ENCODE data around the gene ATRN. TPM values are rescaled to one million over a fixed set of nuclear protein-coding genes. Genes with fewer than 3 reads are reported as not detected.

The ATRN gene
- total RNA-seq, 1 experiment from 2014 or later = 20.7 TPM

- DNase-seq (ENCODE audit: low read depth) = no peak
Measured at GRCh38 chr20:3673221-3674070, 202.6 kb downstream of the ATRN start.

GRCh38 chr20:3674447-3674846, 203.6 kb downstream of the ATRN start:
- no peak for DNase-seq (ENCODE audit: low read depth)

- no peak for DNase-seq (ENCODE audit: low read depth)
Measured at GRCh38 chr20:3674995-3675900, 204.4 kb downstream of the ATRN start.

GRCh38 chr20:3677733-3678132, 206.9 kb downstream of the ATRN start:
- DNase-seq (ENCODE audit: low read depth) = no peak

GRCh38 chr20:3678198-3678597, 207.4 kb downstream of the ATRN start:
- no peak for DNase-seq (ENCODE audit: low read depth)

- DNase-seq (ENCODE audit: low read depth) = no peak
Measured at GRCh38 chr20:3678856-3679720, 208.3 kb downstream of the ATRN start.

- DNase-seq (ENCODE audit: low read depth) = peak; percentile 50
Measured at GRCh38 chr20:3679749-3680700, 209.2 kb downstream of the ATRN start.

- no peak for DNase-seq (ENCODE audit: low read depth)
Measured at GRCh38 chr20:3680701-3681351, 210.0 kb downstream of the ATRN start.

- no peak for DNase-seq (ENCODE audit: low read depth)
Measured at GRCh38 chr20:3681352-3681930, 210.6 kb downstream of the ATRN start.

GRCh38 chr20:3681931-3682781, 211.3 kb downstream of the ATRN start, which contains the start of gene ADAM33:
TSS of gene ADAM33 (minus strand) at chr20:3682010. CDS start at chr20:3682004, 6 bp downstream.
- no peak for DNase-seq (ENCODE audit: low read depth)

GRCh38 chr20:3685341-3685740, 214.5 kb downstream of the ATRN start:
- no peak for DNase-seq (ENCODE audit: low read depth)

- DNase-seq (ENCODE audit: low read depth) = no peak
Measured at GRCh38 chr20:3686421-3686820, 215.6 kb downstream of the ATRN start.

GRCh38 chr20:3686867-3687321, 216.1 kb downstream of the ATRN start:
- DNase-seq (ENCODE audit: low read depth) = peak; percentile 51

GRCh38 chr20:3687655-3688054, 216.8 kb downstream of the ATRN start:
- peak; percentile 53 for DNase-seq (ENCODE audit: low read depth)

- no peak for DNase-seq (ENCODE audit: low read depth)
Measured at GRCh38 chr20:3689978-3690377, 219.2 kb downstream of the ATRN start.

- no peak for DNase-seq (ENCODE audit: low read depth)
Measured at GRCh38 chr20:3690413-3690812, 219.6 kb downstream of the ATRN start.

GRCh38 chr20:3691306-3691705, 220.5 kb downstream of the ATRN start:
- no peak for DNase-seq (ENCODE audit: low read depth)

- no peak for DNase-seq (ENCODE audit: low read depth)
Measured at GRCh38 chr20:3691897-3692296, 221.1 kb downstream of the ATRN start.

All from HT1080 (cell line).